GM23248 (cell line): Measurements from ENCODE around the gene PTAFR.

Source experiments
- EZH2 ChIP-seq: fragments of 200-600 bp; sonication (generic); IDR thresholded peaks from 2 replicates; pipeline ENCODE4 v1.6.1; 2018; ENCODE audit warnings: antibody characterized with exemption, mild to moderate bottlenecking; ENCODE audit not compliant: insufficient read depth, poor library complexity, severe bottlenecking
- EZH2phosphoT487 ChIP-seq: fragments of 200-600 bp; sonication (generic); IDR thresholded peaks from 2 replicates; pipeline ENCODE4 v1.6.1; 2018; ENCODE audit warnings: antibody characterized with exemption, moderate library complexity, mild to moderate bottlenecking, low read depth; ENCODE audit not compliant: insufficient read depth

DNA sequence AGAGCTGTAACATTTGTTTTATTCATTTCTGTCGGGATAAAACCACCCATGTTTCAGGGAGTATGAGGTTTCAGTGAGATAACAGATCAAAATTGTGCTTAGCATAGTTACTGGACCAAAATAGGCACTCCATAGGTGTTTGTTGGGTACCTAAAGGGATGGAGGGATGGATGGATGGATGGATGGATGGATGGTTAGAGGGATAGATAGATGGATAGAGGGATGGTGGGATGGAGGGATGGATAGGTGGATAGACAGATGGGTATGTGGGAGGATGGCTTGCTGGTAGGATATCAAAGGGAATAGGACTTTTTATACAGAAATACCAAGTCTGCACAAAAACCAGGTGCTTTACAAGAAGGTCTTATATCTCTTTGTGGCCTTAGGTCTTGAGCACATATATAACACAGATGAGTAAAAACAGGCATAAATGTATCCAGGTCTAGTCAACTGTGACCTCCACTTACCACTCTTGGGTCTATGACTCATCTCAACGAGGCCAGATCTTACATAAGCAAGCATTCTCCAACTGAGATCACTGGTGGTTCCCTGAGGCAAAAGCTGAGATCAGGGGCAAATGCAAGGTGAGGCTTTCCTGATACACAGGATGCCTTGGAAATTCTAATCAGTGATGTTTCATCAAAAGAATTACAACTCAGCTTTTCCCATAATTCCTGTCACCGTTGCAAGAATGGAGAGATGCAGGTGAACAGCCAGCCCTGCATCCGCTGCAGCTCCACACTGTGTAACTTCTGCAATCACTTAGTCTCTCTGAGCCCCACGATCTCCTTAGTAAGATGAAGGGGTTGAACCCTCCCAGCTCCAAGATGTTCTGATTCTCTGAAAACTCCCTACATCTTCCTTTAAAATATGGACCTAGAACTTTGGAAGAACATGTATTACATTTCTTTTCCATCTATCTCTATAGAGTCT, 32.0 kb downstream of the PTAFR start:
- TF ChIP-seq EZH2 (no peak), EZH2phosphoT487 (no peak)
